ENCODE results near the gene ATRAID.

The ATRAID gene

DNA sequence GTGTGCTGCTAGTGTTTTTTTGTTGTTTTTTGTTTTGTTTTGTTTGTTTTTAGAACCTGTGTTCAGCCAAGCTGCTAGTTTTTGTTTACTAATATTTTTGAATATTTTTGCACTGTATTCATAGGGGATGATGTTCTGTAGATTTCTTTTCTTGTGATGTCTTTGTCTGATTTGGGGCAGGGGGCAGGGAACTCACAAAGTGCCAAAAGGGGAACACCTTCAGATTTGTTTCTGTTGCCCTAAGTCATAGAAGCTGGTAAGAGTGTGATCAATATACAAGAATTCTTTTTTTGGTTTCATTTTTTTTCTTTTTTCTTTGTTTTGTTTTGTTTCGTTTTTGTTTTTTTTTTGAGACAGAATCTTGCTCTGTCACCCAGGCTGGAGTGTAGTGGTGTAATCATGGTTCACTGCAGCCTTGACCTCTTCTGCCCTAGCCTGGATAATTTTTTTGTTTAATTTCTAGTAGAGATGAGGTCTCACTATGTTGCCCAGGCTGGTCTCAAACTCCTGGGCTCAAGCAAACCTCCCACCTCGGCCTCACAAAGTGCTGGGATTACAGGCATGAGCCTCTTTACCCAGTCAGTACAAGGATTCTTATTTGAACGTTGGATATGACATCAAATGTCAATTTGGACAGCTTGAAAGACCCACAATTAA, 32.4 kb upstream of the ATRAID start:
- no peak overlapping the region for H3K27ac ChIP-seq (ENCODE audit: low read length)

DNA sequence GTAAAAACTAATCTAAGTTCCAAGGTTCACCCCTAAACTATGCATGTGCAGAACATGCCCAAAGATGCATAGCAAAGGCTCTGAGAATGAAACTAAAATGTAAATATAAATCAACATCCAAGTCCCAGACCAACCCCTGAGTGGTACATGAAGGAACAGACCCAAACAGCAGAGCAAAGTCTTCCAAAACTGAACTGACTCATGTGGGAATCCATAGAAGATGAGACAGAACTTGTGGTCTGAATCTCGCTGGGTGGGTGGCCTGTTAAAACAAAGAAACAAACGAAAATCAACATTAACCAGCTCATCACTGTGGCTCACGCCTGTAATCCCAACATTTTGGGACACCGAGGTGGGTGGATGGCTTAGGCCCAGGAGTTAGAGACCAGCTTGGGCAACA, 29.5 kb upstream of the ATRAID start:
- DNase-seq, result no peak
- no peak overlapping the region for H3K4me2 ChIP-seq (ENCODE audit: low read depth, low read length)
- no peaks in the 10 kb centered on the region for H4K20me1 ChIP-seq (ENCODE audit: insufficient read depth, low read length)
- no peak overlapping the region for H2AFZ ChIP-seq (ENCODE audit: low read length)
- no peaks in the 10 kb centered on the region for H3K79me2 ChIP-seq (ENCODE audit: low read length)
- H3K27me3 ChIP-seq (replicated peaks; ENCODE audit: insufficient read depth, low read length), result no peaks in the 10 kb centered on the region
- no peak overlapping the region for H3K9ac ChIP-seq (ENCODE audit: low read length)
- H3K9me2 ChIP-seq (replicated peaks; ENCODE audit: insufficient read depth, low read length), result no peaks in the 10 kb centered on the region
- TF ChIP-seq EZH2phosphoT487 (IDR thresholded peaks at IDR 0.05; ENCODE audit: low read length) (no peak), EZH2 (optimal IDR thresholded peaks at IDR 0.05; ENCODE audit: low read depth, low read length) (no peak)
- TF ChIP-seq, protein P1, sequence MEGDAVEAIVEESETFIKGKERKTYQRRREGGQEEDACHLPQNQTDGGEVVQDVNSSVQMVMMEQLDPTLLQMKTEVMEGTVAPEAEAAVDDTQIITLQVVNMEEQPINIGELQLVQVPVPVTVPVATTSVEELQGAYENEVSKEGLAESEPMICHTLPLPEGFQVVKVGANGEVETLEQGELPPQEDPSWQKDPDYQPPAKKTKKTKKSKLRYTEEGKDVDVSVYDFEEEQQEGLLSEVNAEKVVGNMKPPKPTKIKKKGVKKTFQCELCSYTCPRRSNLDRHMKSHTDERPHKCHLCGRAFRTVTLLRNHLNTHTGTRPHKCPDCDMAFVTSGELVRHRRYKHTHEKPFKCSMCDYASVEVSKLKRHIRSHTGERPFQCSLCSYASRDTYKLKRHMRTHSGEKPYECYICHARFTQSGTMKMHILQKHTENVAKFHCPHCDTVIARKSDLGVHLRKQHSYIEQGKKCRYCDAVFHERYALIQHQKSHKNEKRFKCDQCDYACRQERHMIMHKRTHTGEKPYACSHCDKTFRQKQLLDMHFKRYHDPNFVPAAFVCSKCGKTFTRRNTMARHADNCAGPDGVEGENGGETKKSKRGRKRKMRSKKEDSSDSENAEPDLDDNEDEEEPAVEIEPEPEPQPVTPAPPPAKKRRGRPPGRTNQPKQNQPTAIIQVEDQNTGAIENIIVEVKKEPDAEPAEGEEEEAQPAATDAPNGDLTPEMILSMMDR (IDR thresholded peaks at IDR 0.05; ENCODE audit: low read length), result no peak
- no peak overlapping the region for H3K27ac ChIP-seq (ENCODE audit: low read length)
- peaks cover 3% of the 10 kb centered on the region; the same call in 1 of the 2 replicates for H3F3A ChIP-seq (ENCODE audit: insufficient read depth, low read length)
- no peak overlapping the region for H3K4me3 ChIP-seq (ENCODE audit: low read length)
- H3K36me3 ChIP-seq (replicated peaks; ENCODE audit: insufficient read depth, low read length), result no peaks in the 10 kb centered on the region
- no peaks in the 10 kb centered on the region for H3K9me3 ChIP-seq (replicated peaks; ENCODE audit: insufficient read depth, low read length)
- peaks cover 28% of the 10 kb centered on the region for H3K4me1 ChIP-seq (ENCODE audit: low read length)

More for the DNA sequence above, 32.4 kb upstream of the ATRAID start:
- no peak for DNase-seq
- no peaks in the 10 kb centered on the region for H3K79me2 ChIP-seq (ENCODE audit: low read length)
- H3K9me2 ChIP-seq (replicated peaks; ENCODE audit: insufficient read depth, low read length), result no peaks in the 10 kb centered on the region
- no peaks in the 10 kb centered on the region for H3K9me3 ChIP-seq (replicated peaks; ENCODE audit: insufficient read depth, low read length)
- no peak overlapping the region for H3K4me3 ChIP-seq (ENCODE audit: low read length)
- H3K4me1 ChIP-seq (ENCODE audit: low read length), result peaks cover 14% of the 10 kb centered on the region
- no peaks in the 10 kb centered on the region for H3K36me3 ChIP-seq (replicated peaks; ENCODE audit: insufficient read depth, low read length)
- H3K27me3 ChIP-seq (replicated peaks; ENCODE audit: insufficient read depth, low read length), result no peaks in the 10 kb centered on the region
- no peaks in the 10 kb centered on the region for H3F3A ChIP-seq (ENCODE audit: insufficient read depth, low read length)
- H4K20me1 ChIP-seq (ENCODE audit: insufficient read depth, low read length), result no peaks in the 10 kb centered on the region
- peak overlapping the region; percentile 53 for H2AFZ ChIP-seq (ENCODE audit: low read length)
- no peak overlapping the region; the same call in 1 of the 2 replicates for H3K9ac ChIP-seq (ENCODE audit: low read length)
- TF ChIP-seq EZH2 (optimal IDR thresholded peaks at IDR 0.05; ENCODE audit: low read depth, low read length), result no peak
- TF ChIP-seq, protein P1 (IDR thresholded peaks at IDR 0.05; ENCODE audit: low read length), result no peak
- no peak for TF ChIP-seq EZH2phosphoT487 (IDR thresholded peaks at IDR 0.05; ENCODE audit: low read length)
- peak overlapping the region; percentile 25 for H3K4me2 ChIP-seq (ENCODE audit: low read depth, low read length)

DNA sequence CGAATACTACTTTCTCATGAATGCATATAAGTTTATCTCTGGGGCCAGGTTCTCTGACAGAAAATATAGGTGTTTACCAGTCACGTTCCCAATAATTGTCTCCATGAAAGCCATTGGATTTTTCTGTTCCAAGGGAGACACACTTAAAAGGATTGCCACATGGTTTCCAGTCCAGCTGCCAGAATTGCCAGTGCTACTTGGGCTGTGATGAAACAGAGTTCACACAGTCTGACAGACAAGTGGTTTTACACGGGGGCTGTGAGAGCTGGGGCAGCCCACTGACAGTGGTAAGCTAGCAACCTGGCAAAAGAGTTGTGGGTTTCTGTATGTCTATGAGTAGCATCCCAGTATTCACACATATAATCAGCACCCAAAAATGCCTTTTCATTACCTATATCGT, 27.7 kb upstream of the ATRAID start:
- no peak overlapping the region for H3K27ac ChIP-seq (ENCODE audit: low read length)
- no peaks in the 10 kb centered on the region for H4K20me1 ChIP-seq (ENCODE audit: insufficient read depth, low read length)
- H3K79me2 ChIP-seq (ENCODE audit: low read length), result no peaks in the 10 kb centered on the region
- H2AFZ ChIP-seq (ENCODE audit: low read length), result no peak overlapping the region
- TF ChIP-seq EZH2 (optimal IDR thresholded peaks at IDR 0.05; ENCODE audit: low read depth, low read length) (no peak), EZH2phosphoT487 (IDR thresholded peaks at IDR 0.05; ENCODE audit: low read length) (no peak)
- TF ChIP-seq, protein P1 (IDR thresholded peaks at IDR 0.05; ENCODE audit: low read length), result no peak
- H3K4me2 ChIP-seq (ENCODE audit: low read depth, low read length), result no peak overlapping the region
- no peaks in the 10 kb centered on the region for H3K27me3 ChIP-seq (replicated peaks; ENCODE audit: insufficient read depth, low read length)
- no peaks in the 10 kb centered on the region for H3K9me2 ChIP-seq (replicated peaks; ENCODE audit: insufficient read depth, low read length)
- H3K9ac ChIP-seq (ENCODE audit: low read length), result no peak overlapping the region
- H3K4me1 ChIP-seq (ENCODE audit: low read length), result peaks cover 25% of the 10 kb centered on the region
- H3K9me3 ChIP-seq (replicated peaks; ENCODE audit: insufficient read depth, low read length), result no peaks in the 10 kb centered on the region
- no peak for DNase-seq
- peaks cover 3% of the 10 kb centered on the region; the same call in 1 of the 2 replicates for H3F3A ChIP-seq (ENCODE audit: insufficient read depth, low read length)
- H3K36me3 ChIP-seq (replicated peaks; ENCODE audit: insufficient read depth, low read length), result no peaks in the 10 kb centered on the region
- no peak overlapping the region for H3K4me3 ChIP-seq (ENCODE audit: low read length)
